RKO (cell line): ENCODE data around the gene MAGI2.
"Not testable (repeated sequence)": the region's sequence is repeated elsewhere in the genome, so short reads cannot be mapped to it uniquely, and the experiment has no call there.

Experiments used
- DNase-seq: peaks from one replicate; pipeline ENCODE4 v3.0.0-alpha.2; 2016; ENCODE audit warnings: low spot score

The MAGI2 gene

DNA sequence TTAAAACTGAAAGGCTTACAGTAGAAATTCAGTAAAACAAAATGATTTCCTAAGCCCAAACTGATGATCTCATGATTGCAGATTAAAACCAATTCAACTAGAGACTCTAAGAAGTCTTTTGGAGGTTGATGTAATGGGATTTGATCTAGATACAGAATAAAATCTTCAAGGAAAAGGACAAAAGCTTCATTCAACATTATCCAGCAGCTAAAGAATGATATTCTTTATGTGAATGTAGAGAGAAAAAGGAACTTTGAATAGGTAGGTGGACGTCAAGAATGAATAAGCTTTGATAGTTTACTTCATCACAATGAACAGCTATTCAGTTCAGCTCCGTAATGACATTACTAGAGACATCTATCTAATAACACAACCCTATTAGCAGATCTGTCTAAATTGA lies 910.5 kb downstream of the MAGI2 start:
- DNase-seq: no peak

GRCh38 chr7:78542541-78542940 lies 910.9 kb downstream of the MAGI2 start:
- DNase-seq: no peak

GRCh38 chr7:78539825-78540224 lies 913.6 kb downstream of the MAGI2 start:
- no peak for DNase-seq

DNA sequence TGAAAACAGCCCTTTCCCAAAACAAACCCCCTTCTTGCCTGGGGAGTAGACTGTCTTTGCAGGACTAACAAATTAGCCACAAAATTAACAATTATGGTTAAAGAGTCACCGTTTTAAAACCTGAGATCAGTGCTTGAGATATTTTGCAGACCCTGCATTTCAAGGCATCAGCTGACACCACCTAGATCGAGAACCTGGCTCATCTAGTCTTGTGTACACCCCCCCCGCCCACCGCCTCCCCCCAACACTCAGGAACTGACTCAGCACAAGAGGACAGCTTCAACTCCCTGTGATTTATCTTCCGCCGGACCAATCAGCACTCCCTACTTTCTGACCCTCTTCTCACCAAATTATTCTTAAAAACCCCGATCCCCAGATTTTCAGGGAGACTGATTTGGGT lies 917.8 kb downstream of the MAGI2 start:
- DNase-seq: no peak

DNA sequence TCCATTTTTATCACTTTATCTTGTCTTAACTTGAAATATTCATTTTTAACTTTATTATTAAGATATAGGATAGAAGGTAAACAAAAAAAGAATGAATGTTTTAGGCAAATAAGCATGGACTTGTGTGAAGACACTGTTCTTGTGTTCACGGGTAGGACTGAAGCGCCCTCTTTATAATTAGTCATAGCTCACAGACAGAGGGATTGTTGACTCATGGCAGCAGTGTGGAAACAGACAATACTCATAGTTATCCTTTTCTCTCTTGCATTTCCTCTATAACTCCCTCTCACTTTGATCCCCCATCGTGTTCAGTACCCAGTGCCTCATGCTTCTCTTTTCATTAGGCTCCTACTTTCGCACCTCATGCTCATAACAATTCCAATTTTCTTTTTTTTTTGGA lies 923.1 kb downstream of the MAGI2 start:
- DNase-seq: peak; percentile 48

DNA sequence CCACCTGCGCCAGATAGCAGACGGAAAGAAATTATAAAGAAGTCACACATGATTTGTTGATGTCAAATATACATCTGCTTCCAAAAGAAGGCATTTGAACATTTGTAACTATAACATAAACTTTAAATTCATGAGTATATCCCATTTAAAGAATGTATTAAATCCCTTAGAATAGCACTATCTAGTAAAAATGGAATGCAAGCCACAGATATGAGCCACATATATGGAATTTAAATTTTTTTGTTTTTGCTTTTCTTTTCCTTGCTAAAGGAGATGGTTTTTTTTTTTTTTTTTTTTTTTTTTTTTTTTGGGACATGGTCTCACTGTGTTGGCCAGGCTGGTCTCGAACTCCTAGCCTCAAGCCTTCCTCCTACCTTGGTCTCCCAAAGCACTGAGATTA lies 924.1 kb downstream of the MAGI2 start:
- no peak for DNase-seq

- DNase-seq: no peak
Observed at GRCh38 chr7:78528964-78529363, 924.5 kb downstream of the MAGI2 start.

- no peak for DNase-seq
Observed at GRCh38 chr7:78523930-78524329, 929.5 kb downstream of the MAGI2 start.

- DNase-seq: no peak
Observed at GRCh38 chr7:78521961-78522360, 931.5 kb downstream of the MAGI2 start.

DNA sequence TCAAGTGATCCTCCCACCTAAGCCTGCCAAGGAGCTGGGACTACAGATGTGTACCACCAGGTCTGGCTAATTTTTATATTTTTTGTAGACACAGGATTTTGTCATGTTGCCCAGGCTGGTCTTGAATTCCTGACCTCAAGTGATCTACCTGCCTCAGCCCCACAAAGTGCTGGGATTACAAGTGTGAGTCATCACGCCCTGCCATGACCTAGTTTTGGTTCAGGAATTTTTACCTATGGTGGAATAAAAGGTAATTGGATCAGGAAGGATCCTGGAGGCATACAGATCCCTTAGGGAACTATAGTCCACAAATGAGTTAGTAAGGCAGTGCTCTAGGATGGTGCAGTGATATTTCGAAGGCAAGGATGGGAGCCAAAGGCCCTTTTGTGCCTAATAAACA lies 937.0 kb downstream of the MAGI2 start:
- no peak for DNase-seq

- DNase-seq: no peak
Observed at GRCh38 chr7:78514634-78515033, 938.8 kb downstream of the MAGI2 start.

GRCh38 chr7:78510580-78511188 lies 942.8 kb downstream of the MAGI2 start:
- DNase-seq: peak; percentile 70

- DNase-seq: not testable (repeated sequence)
Observed at GRCh38 chr7:78503301-78503700, 950.2 kb downstream of the MAGI2 start.

GRCh38 chr7:78501064-78501463 lies 952.4 kb downstream of the MAGI2 start:
- no peak for DNase-seq

- no peak for DNase-seq
Observed at GRCh38 chr7:78499971-78500370, 953.5 kb downstream of the MAGI2 start.

DNA sequence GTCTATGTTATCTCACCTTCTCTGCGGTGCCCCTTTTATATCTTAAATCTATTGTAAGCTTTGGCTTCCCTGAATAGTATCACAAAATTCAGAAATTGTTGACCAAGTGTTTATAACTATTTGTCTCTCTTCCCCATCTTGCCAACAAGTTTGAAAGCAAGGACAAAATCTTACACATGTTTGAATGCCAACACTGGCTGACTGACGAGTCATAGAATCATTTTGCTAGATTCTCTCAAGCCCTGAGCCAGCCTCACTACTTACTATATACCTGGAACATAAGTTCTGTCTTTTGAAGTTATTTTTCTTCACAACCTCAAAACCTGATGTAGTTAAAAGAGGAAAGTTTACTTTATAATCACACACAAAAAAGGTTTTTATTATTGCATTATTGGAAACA lies 954.2 kb downstream of the MAGI2 start:
- DNase-seq: no peak

GRCh38 chr7:78497728-78498427 lies 955.6 kb downstream of the MAGI2 start:
- DNase-seq: no peak

GRCh38 chr7:78496096-78496630 lies 957.3 kb downstream of the MAGI2 start:
- DNase-seq: no peak

GRCh38 chr7:78493401-78493800 lies 960.1 kb downstream of the MAGI2 start:
- DNase-seq: no peak

- no peak for DNase-seq
Observed at GRCh38 chr7:78492146-78492545, 961.3 kb downstream of the MAGI2 start.

- DNase-seq: no peak
Observed at GRCh38 chr7:78490524-78490923, 962.9 kb downstream of the MAGI2 start.

- DNase-seq: no peak
Observed at GRCh38 chr7:78489476-78490240, 963.8 kb downstream of the MAGI2 start.

- no peak for DNase-seq
Observed at GRCh38 chr7:78487464-78487863, 966.0 kb downstream of the MAGI2 start.
